HG02798 (cell line): ENCODE measurements around the gene ASTN2.

Experiments used
- ATAC-seq: cut with Tn5 transposase; IDR thresholded peaks from one replicate; pipeline ENCODE4 v1.9.1; 2021; ENCODE audit warnings: mild to moderate bottlenecking; ENCODE audit not compliant: unreplicated experiment, poor library complexity

The ASTN2 gene

GRCh38 chr9:117258184-117258866, 156.5 kb downstream of the ASTN2 start:
- no peak for ATAC-seq

- ATAC-seq: no peak
Measured at GRCh38 chr9:117253261-117253660, 161.6 kb downstream of the ASTN2 start.

- no peak for ATAC-seq
Measured at GRCh38 chr9:117250610-117251215, 164.1 kb downstream of the ASTN2 start.

GRCh38 chr9:117249799-117250198, 165.1 kb downstream of the ASTN2 start:
- ATAC-seq: no peak

- ATAC-seq: no peak
Measured at GRCh38 chr9:117247266-117247665, 167.6 kb downstream of the ASTN2 start.

- ATAC-seq: no peak
Measured at GRCh38 chr9:117245175-117245829, 169.6 kb downstream of the ASTN2 start.

GRCh38 chr9:117242082-117242481, 172.8 kb downstream of the ASTN2 start:
- no peak for ATAC-seq

GRCh38 chr9:117239428-117239827, 175.4 kb downstream of the ASTN2 start:
- no peak for ATAC-seq

- ATAC-seq: no peak
Measured at GRCh38 chr9:117234103-117234502, 180.8 kb downstream of the ASTN2 start.

- no peak for ATAC-seq
Measured at GRCh38 chr9:117233016-117233415, 181.8 kb downstream of the ASTN2 start.

- ATAC-seq: no peak
Measured at GRCh38 chr9:117232281-117232680, 182.6 kb downstream of the ASTN2 start.

- ATAC-seq: no peak
Measured at GRCh38 chr9:117231012-117231411, 183.8 kb downstream of the ASTN2 start.

GRCh38 chr9:117224695-117225094, 190.2 kb downstream of the ASTN2 start:
- no peak for ATAC-seq

GRCh38 chr9:117218951-117219350, 195.9 kb downstream of the ASTN2 start:
- ATAC-seq: no peak

- no peak for ATAC-seq
Measured at GRCh38 chr9:117214416-117214815, 200.4 kb downstream of the ASTN2 start.

- ATAC-seq: no peak
Measured at GRCh38 chr9:117211280-117211679, 203.6 kb downstream of the ASTN2 start.

GRCh38 chr9:117205806-117206205, 209.1 kb downstream of the ASTN2 start:
- ATAC-seq: no peak

- no peak for ATAC-seq
Measured at GRCh38 chr9:117204971-117205370, 209.9 kb downstream of the ASTN2 start.

- ATAC-seq: no peak
Measured at GRCh38 chr9:117191504-117192261, 223.2 kb downstream of the ASTN2 start.

- no peak for ATAC-seq
Measured at GRCh38 chr9:117189121-117189520, 225.7 kb downstream of the ASTN2 start.

GRCh38 chr9:117188394-117188793, 226.5 kb downstream of the ASTN2 start:
- no peak for ATAC-seq
